Ovary (tissue), 9 donors: ENCODE measurements around the gene DDX18. TPM values are rescaled to one million over a fixed set of nuclear protein-coding genes. Genes with fewer than 3 reads are reported as not detected.
A peak's percentile ranks its signal among the peaks of the same experiment; 100 is the strongest.

Experiments
- DNase-seq, 5 donors: peaks; one replicate each; pipeline ENCODE4 v3.0.0-alpha.2; 2019 to 2020
- H3K27ac ChIP-seq, 2 donors: fragments of 200-600 bp; one replicate each; pipeline versions ENCODE4 v1.5.1 to v1.8.0; 2019 to 2022
- H3K27me3 ChIP-seq: fragments of 200-600 bp; one replicate; pipeline ENCODE4 v1.8.0; 2022
- H3K36me3 ChIP-seq: fragments of 200-600 bp; sonication (generic); one replicate; pipeline ENCODE4 v1.5.1; 2019
- H3K4me1 ChIP-seq: one replicate; pipeline ENCODE4 v1.8.1; 2013; ENCODE audit warnings: mild to moderate bottlenecking, moderate library complexity; ENCODE audit not compliant: insufficient read depth
- H3K4me3 ChIP-seq: fragments of 200-600 bp; sonication (generic); one replicate; pipeline ENCODE4 v1.5.1; 2017
- H3K9me3 ChIP-seq, 2 donors: fragments of 200-600 bp in 1 of 2; sonication (generic) in 1 of 2; one replicate each; pipeline versions ENCODE4 v1.5.1 to v1.8.1; 2013 to 2019; ENCODE audit warnings: mild to moderate bottlenecking in 1 of 2, moderate library complexity in 1 of 2
- EP300 ChIP-seq: sonication (generic); formaldehyde crosslinking; IDR thresholded peaks from one replicate; pipeline ENCODE4 v1.6.1; 2017; ENCODE audit warnings: antibody characterized with exemption
- POLR2A ChIP-seq: fragments of 450-650 bp; IDR thresholded peaks from one replicate; pipeline ENCODE4 v1.6.1; 2017; ENCODE audit warnings: antibody characterized with exemption, mild to moderate bottlenecking, moderate library complexity
- WGBS, 3 donors: extraction: QIAGEN DNeasy Blood & Tissue Kit in 1 of 3; methylation state at CpG; one replicate each; pipeline versions ENCODE4 v1.1.5 to v1.1.7; 2013 to 2017; 5-methylcytosine and 5-hydroxymethylcytosine counted together
- intact Hi-C, 4 donors: fragments of 100-400 bp; cut with DNase I; formaldehyde crosslinking; loops; one replicate each; pipeline versions ENCODE4 v1.11.0 to v1.15.1; 2022 to 2023
- polyA plus RNA-seq, 2 donors: library from polyadenylated mRNA; stranded (reverse); fragments of 200-250 nt in 1 of 2; fragments of 350-450 nt in 1 of 2; fragmentation: Illumina TruSeq in 1 of 2; extraction: RNeasy Lipid Tissue Mini Kit (QIAGEN cat#74804) in 1 of 2; gene quantifications; one replicate each; pipeline ENCODE4 v1.2.3, GENCODE V29; 2013 to 2014
- total RNA-seq, 7 donors: library from RNA; depleted of rRNA in 2 of 7; stranded (reverse); fragments of >200 nt in 2 of 7; fragmentation: NEBNext Ultra II Directional in 3 of 7; extraction: Animal tissue kit (Norgen Biotek cat#: 25700) in 3 of 7; gene quantifications; one replicate each; pipeline versions ENCODE4 v1.1.0 to v1.2.4, GENCODE V29; 2016 to 2023
- TF ChIP-seq, protein P1 (sequence below), 3 donors: fragments of 450-650 bp in 2 of 3; fragments of 200-600 bp in 1 of 3; IDR thresholded peaks; one replicate each; pipeline versions ENCODE4 v1.5.1 to v1.8.0; 2016 to 2022; ENCODE audit warnings: antibody characterized with exemption in 3 of 3, mild to moderate bottlenecking in 1 of 3
- donor health status: DM: no; HTN: no; CAD: no; lungs with moderate emphysema.
- donor health status: DM: no; HTN: no; CAD: no.
- donor health status: Bipolar disorder and iron deficiency.
- donor health status: DM: yes; HTN: yes; CAD: no.
- donor health status: DM: no; HTN: no; CAD: no.
- donor health status: DM: yes; HTN: yes; CAD: no.

Gene DDX18
- total and polyA plus RNA-seq, 9 donors: 24.3 to 65.0 (median 48.9) TPM

GRCh38 chr2:117835990-117836760, 21.7 kb downstream of the DDX18 start:
- H3K27ac ChIP-seq: peak overlapping the region in 1 of 2 donors; percentile 14
- H3K4me3 ChIP-seq: peak overlapping the region; percentile 53
- H3K9me3 ChIP-seq: no peaks in the 10 kb centered on the region
- no peaks in the 10 kb centered on the region for H3K36me3 ChIP-seq
- H3K27me3 ChIP-seq: no peaks in the 10 kb centered on the region
- DNase-seq: peak; percentile 75 to 90 (median 83)
- intact Hi-C loops: loop anchor here in 2 of 4 donors (5.0 to 10.0 kb wide), 2 partner anchors 99 to 166 kb away; no protein-coding TSS in a partner anchor
- WGBS, 3 donors: 2 to 5% (median 3%) methylated on average over 49 to 53 of the region's 53 CpGs
- TF ChIP-seq, protein P1, sequence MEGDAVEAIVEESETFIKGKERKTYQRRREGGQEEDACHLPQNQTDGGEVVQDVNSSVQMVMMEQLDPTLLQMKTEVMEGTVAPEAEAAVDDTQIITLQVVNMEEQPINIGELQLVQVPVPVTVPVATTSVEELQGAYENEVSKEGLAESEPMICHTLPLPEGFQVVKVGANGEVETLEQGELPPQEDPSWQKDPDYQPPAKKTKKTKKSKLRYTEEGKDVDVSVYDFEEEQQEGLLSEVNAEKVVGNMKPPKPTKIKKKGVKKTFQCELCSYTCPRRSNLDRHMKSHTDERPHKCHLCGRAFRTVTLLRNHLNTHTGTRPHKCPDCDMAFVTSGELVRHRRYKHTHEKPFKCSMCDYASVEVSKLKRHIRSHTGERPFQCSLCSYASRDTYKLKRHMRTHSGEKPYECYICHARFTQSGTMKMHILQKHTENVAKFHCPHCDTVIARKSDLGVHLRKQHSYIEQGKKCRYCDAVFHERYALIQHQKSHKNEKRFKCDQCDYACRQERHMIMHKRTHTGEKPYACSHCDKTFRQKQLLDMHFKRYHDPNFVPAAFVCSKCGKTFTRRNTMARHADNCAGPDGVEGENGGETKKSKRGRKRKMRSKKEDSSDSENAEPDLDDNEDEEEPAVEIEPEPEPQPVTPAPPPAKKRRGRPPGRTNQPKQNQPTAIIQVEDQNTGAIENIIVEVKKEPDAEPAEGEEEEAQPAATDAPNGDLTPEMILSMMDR (IDR thresholded peaks at IDR 0.05): peak; percentile 38 to 53 (median 50)
- no peak for TF ChIP-seq EP300
- H3K4me1 ChIP-seq: peaks cover 2% of the 10 kb centered on the region

GRCh38 chr2:117845304-117845703, 30.8 kb downstream of the DDX18 start:
- DNase-seq: no peak
- no peak for TF ChIP-seq EP300
- no peaks in the 10 kb centered on the region for H3K27me3 ChIP-seq
- H3K4me1 ChIP-seq: no peaks in the 10 kb centered on the region
- H3K27ac ChIP-seq: no peak overlapping the region
- H3K4me3 ChIP-seq: no peak overlapping the region
- intact Hi-C loops: no loop called here
- 84 to 95% (median 89%) methylated on average over 2 of the region's 2 CpGs for WGBS, 3 donors
- H3K9me3 ChIP-seq: no peaks in the 10 kb centered on the region
- H3K36me3 ChIP-seq: no peaks in the 10 kb centered on the region

DNA sequence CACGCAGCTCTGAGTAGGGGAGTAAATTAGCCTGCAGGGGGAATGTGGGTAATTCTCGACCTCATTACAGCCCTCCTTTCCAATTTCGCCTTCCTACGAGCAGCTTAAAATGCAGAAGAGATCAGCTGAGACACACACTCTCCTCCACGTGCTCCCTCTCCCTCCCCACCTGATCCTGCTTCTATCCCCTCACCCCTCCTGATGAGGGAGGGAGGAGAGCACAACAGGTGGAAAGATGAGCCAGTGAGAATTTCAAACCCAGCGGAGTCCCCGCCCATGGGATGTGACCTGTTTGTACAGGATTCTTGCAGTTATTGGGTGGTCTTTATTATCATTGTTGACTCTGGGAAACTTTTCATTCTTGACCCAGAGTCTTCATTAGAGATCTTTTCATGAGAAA, 35.5 kb downstream of the DDX18 start:
- no peak overlapping the region for H3K4me3 ChIP-seq
- WGBS, 3 donors: 1 to 5% (median 2%) methylated on average over 7 of the region's 7 CpGs

GRCh38 chr2:117850461-117850860, 36.0 kb downstream of the DDX18 start:
- WGBS, 3 donors: 0 to 3% (median 1%) methylated on average over 4 of the region's 4 CpGs
- Histone ChIP-seq H3K4me1 (no peaks in the 10 kb centered on the region), H3K27ac (no peak overlapping the region), H3K36me3 (no peaks in the 10 kb centered on the region), H3K27me3 (no peaks in the 10 kb centered on the region), H3K4me3 (no peak overlapping the region), H3K9me3 (no peaks in the 10 kb centered on the region)
- no peak for TF ChIP-seq EP300
- no peak for TF ChIP-seq POLR2A
- TF ChIP-seq, protein P1 (IDR thresholded peaks at IDR 0.05): no peak
- intact Hi-C loops: no loop called here
- no peak for DNase-seq

More for the DNA sequence above, 35.5 kb downstream of the DDX18 start:
- TF ChIP-seq EP300 (no peak), POLR2A (no peak)
- TF ChIP-seq, protein P1 (IDR thresholded peaks at IDR 0.05): no peak
- Histone ChIP-seq H3K4me1 (no peaks in the 10 kb centered on the region), H3K36me3 (no peaks in the 10 kb centered on the region), H3K27me3 (no peaks in the 10 kb centered on the region), H3K9me3 (no peaks in the 10 kb centered on the region), H3K27ac (no peak overlapping the region)
- no peak for DNase-seq
- intact Hi-C loops: no loop called here

GRCh38 chr2:117851969-117852368, 37.5 kb downstream of the DDX18 start:
- Histone ChIP-seq H3K27ac (no peak overlapping the region), H3K4me3 (no peak overlapping the region), H3K27me3 (no peaks in the 10 kb centered on the region), H3K36me3 (no peaks in the 10 kb centered on the region), H3K9me3 (no peaks in the 10 kb centered on the region), H3K4me1 (no peaks in the 10 kb centered on the region)
- DNase-seq: no peak
- intact Hi-C loops: no loop called here
- WGBS, 3 donors: 47 to 59% (median 55%) methylated on average over 3 of the region's 3 CpGs
- TF ChIP-seq EP300: no peak
- no peak for TF ChIP-seq POLR2A
- TF ChIP-seq, protein P1 (IDR thresholded peaks at IDR 0.05): no peak
